GM06990 (cell line): Measurements from ENCODE around the gene SYNE2.

Source experiments
- DNase-seq: peaks from one replicate; pipeline ENCODE4 v3.0.0-alpha.2; 2011; ENCODE audit not compliant: insufficient read length; ENCODE audit errors: extremely low read depth
- H3K27me3 ChIP-seq: replicated peaks from 2 replicates; pipeline ENCODE4 v1.6.0; 2011; ENCODE audit warnings: low read length; ENCODE audit not compliant: control insufficient read depth, insufficient read depth
- H3K36me3 ChIP-seq: 2 replicates; pipeline ENCODE4 v1.5.1; 2011; ENCODE audit warnings: low read length; ENCODE audit not compliant: control insufficient read depth, insufficient read depth
- H3K4me3 ChIP-seq: replicated peaks from 2 replicates; pipeline ENCODE4 v1.5.1; 2011; ENCODE audit warnings: low read depth, mild to moderate bottlenecking, control low read depth, low read length
- TF ChIP-seq, protein P1 (sequence below): IDR thresholded peaks from 2 replicates; pipeline ENCODE4 v1.5.1; 2011; ENCODE audit warnings: low read length, control low read depth, mild to moderate bottlenecking, inconsistent platforms; ENCODE audit not compliant: insufficient read depth, poor library complexity, severe bottlenecking

SYNE2 gene

GRCh38 chr14:64118892-64119291 lies 266.1 kb downstream of the SYNE2 start:
- no peak for DNase-seq
- no peak overlapping the region for H3K4me3 ChIP-seq
- H3K36me3 ChIP-seq = peaks cover 10% of the 10 kb centered on the region
- TF ChIP-seq, protein P1, sequence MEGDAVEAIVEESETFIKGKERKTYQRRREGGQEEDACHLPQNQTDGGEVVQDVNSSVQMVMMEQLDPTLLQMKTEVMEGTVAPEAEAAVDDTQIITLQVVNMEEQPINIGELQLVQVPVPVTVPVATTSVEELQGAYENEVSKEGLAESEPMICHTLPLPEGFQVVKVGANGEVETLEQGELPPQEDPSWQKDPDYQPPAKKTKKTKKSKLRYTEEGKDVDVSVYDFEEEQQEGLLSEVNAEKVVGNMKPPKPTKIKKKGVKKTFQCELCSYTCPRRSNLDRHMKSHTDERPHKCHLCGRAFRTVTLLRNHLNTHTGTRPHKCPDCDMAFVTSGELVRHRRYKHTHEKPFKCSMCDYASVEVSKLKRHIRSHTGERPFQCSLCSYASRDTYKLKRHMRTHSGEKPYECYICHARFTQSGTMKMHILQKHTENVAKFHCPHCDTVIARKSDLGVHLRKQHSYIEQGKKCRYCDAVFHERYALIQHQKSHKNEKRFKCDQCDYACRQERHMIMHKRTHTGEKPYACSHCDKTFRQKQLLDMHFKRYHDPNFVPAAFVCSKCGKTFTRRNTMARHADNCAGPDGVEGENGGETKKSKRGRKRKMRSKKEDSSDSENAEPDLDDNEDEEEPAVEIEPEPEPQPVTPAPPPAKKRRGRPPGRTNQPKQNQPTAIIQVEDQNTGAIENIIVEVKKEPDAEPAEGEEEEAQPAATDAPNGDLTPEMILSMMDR = no peak
- no peaks in the 10 kb centered on the region for H3K27me3 ChIP-seq

- TF ChIP-seq, protein P1 = no peak
- no peak overlapping the region for H3K4me3 ChIP-seq
- no peak for DNase-seq
- H3K36me3 ChIP-seq = peaks cover 9% of the 10 kb centered on the region
- no peaks in the 10 kb centered on the region for H3K27me3 ChIP-seq
Measured at GRCh38 chr14:64119500-64119899, 266.7 kb downstream of the SYNE2 start.

GRCh38 chr14:64119980-64120379 lies 267.2 kb downstream of the SYNE2 start:
- H3K36me3 ChIP-seq = peaks cover 5% of the 10 kb centered on the region

GRCh38 chr14:64123241-64123822 lies 270.5 kb downstream of the SYNE2 start:
- H3K36me3 ChIP-seq = peaks cover 9% of the 10 kb centered on the region
- TF ChIP-seq, protein P1 = no peak
- no peak overlapping the region for H3K4me3 ChIP-seq
- no peak for DNase-seq
- H3K27me3 ChIP-seq = no peaks in the 10 kb centered on the region

More at GRCh38 chr14:64119980-64120379, 267.2 kb downstream of the SYNE2 start:
- Histone ChIP-seq H3K4me3 (no peak overlapping the region), H3K27me3 (no peaks in the 10 kb centered on the region)
- TF ChIP-seq, protein P1 = no peak
- no peak for DNase-seq

DNA sequence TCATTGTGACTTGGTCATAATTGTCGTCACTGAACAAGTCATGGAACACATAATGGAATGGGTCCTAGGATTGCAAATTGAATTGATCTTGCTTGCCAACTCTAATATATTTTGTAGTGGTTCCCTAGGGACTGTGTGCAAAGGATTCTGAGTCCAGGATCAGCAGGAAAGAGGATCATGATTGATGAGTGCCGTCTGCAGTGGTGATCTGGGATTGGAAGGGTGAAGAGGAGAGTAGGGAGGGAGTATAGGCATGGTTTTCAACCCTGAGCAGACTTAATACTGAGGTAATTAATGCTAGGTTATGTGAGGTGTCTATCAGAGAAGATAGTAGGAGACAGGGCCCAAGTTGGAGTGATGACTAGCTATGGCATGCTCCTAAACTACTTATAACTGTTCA lies 272.5 kb downstream of the SYNE2 start:
- DNase-seq = no peak
- no peaks in the 10 kb centered on the region for H3K27me3 ChIP-seq
- TF ChIP-seq, protein P1 = no peak
- H3K4me3 ChIP-seq = no peak overlapping the region
- peaks cover 9% of the 10 kb centered on the region for H3K36me3 ChIP-seq

DNA sequence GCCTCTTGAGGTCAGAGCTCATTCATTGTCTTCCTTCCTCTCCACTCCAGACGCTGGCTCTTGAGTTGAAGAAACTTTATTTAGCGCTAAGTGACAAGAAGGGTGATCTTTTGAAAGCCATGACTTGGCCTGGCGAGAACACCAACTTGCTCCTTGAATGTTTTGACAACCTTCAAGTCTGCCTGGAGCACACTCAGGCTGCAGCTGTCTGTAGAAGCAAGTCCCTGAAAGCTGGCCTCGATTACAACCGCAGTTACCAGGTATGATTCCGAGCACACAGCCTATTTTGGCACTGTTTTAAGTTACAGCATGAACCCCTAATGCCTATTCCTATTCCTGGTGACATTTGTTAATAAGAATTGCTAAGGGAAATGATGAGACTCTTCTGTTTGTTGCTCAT lies 273.7 kb downstream of the SYNE2 start:
- Histone ChIP-seq H3K36me3 (peaks cover 9% of the 10 kb centered on the region), H3K4me3 (no peak overlapping the region)

More for the DNA sequence above, 273.7 kb downstream of the SYNE2 start:
- H3K27me3 ChIP-seq = no peaks in the 10 kb centered on the region
- no peak for DNase-seq
- TF ChIP-seq, protein P1 = no peak
